Neural progenitor cell (in vitro differentiated cells): Measurements from ENCODE around the gene ALK.

Experiments used
- CTCF ChIP-seq: fragments of 200-600 bp; sonication (generic); IDR thresholded peaks from 2 replicates; pipeline ENCODE4 v1.5.1; 2017; ENCODE audit warnings: antibody characterized with exemption, mild to moderate bottlenecking
- EZH2 ChIP-seq: fragments of 200-600 bp; sonication (generic); IDR thresholded peaks from 2 replicates; pipeline ENCODE4 v1.6.1; 2017; ENCODE audit warnings: antibody characterized with exemption, mild to moderate bottlenecking, moderate library complexity
- EZH2phosphoT487 ChIP-seq: fragments of 200-600 bp; sonication (generic); IDR thresholded peaks from 2 replicates; pipeline ENCODE4 v1.6.1; 2017; ENCODE audit warnings: antibody characterized with exemption

GRCh38 chr2:29762239-29762638, 159.1 kb downstream of the ALK start:
- TF ChIP-seq CTCF (no peak), EZH2phosphoT487 (no peak), EZH2 (no peak)
